ENCODE results near the gene TMEM8B.
"Not testable (repeated sequence)": the region's sequence is repeated elsewhere in the genome, so short reads cannot be mapped to it uniquely, and the experiment has no call there.

TMEM8B gene

GRCh38 chr9:35908504-35909125 is 79.6 kb downstream of the TMEM8B start:
- no peak for DNase-seq

GRCh38 chr9:35909274-35909673 is 80.2 kb downstream of the TMEM8B start, which contains the start of gene SPAAR:
TSS of gene SPAAR (plus strand) at chr9:35909490. CDS start at chr9:35910464, 974 bp downstream.
- DNase-seq: no peak

GRCh38 chr9:35909687-35910612 is 80.9 kb downstream of the TMEM8B start:
- no peak for DNase-seq

- peak in 1 of 2 donors; percentile 19 for DNase-seq
These were observed 81.8 kb downstream of the TMEM8B start for GRCh38 chr9:35910613-35911359.

- DNase-seq: no peak
These were observed 82.7 kb downstream of the TMEM8B start for GRCh38 chr9:35911690-35912089.

GRCh38 chr9:35912791-35913400 is 83.9 kb downstream of the TMEM8B start:
- DNase-seq: no peak

- DNase-seq: not testable (repeated sequence)
These were observed 84.4 kb downstream of the TMEM8B start for GRCh38 chr9:35913429-35913828.

GRCh38 chr9:35914301-35914807 is 85.3 kb downstream of the TMEM8B start:
- DNase-seq: no peak
